A673 (cell line): ENCODE measurements around the gene ALDOB. TPM values are rescaled to one million over a fixed set of nuclear protein-coding genes. Genes with fewer than 3 reads are reported as not detected.
"Not testable (repeated sequence)": the region's sequence is repeated elsewhere in the genome, so short reads cannot be mapped to it uniquely, and the experiment has no call there.

ENCODE experiments used
- BruUV-seq: library from RNA; stranded (reverse); fragments of 400-500 nt; replicated peaks from 2 replicates; lab custom pipeline; 2021; lab: Mats Ljungman, UMichigan
- CTCF ChIA-PET: fragments of 300-600 bp; sonication (Branson Sonifier 250); formaldehyde crosslinking; loops from one replicate; lab custom pipeline; 2022; ENCODE audit warnings: antibody characterized with exemption; lab: Charles Lee
- POLR2A ChIA-PET: fragments of 300-600 bp; sonication (Branson Sonifier 250); formaldehyde crosslinking; loops from one replicate; lab custom pipeline; 2022; ENCODE audit warnings: antibody characterized with exemption; ENCODE audit not compliant: low non-redundant PET; lab: Charles Lee
- DNase-seq: peaks from one replicate; pipeline ENCODE4 v3.0.0-alpha.2; 2015; ENCODE audit warnings: low spot score
- H3K27ac ChIP-seq: fragments of 200-600 bp; sonication (generic); 2 replicates; pipeline ENCODE4 v1.5.1; 2016; ENCODE audit warnings: mixed run types, low read depth, mild to moderate bottlenecking, mixed read lengths, antibody characterized with exemption, low read length; ENCODE audit not compliant: poor library complexity, severe bottlenecking
- H3K27me3 ChIP-seq: fragments of 200-600 bp; sonication (generic); replicated peaks from 2 replicates; pipeline ENCODE4 v1.6.1; 2017; ENCODE audit warnings: mixed run types, low read depth, mild to moderate bottlenecking, mixed read lengths, antibody characterized with exemption, low read length; ENCODE audit not compliant: insufficient read depth, poor library complexity
- H3K36me3 ChIP-seq: fragments of 200-600 bp; sonication (generic); 2 replicates; pipeline ENCODE4 v1.6.1; 2016; ENCODE audit warnings: mixed run types, mild to moderate bottlenecking, mixed read lengths, antibody characterized with exemption, low read length; ENCODE audit not compliant: insufficient read depth, poor library complexity, severe bottlenecking
- H3K4me1 ChIP-seq: fragments of 200-600 bp; sonication (generic); 2 replicates; pipeline ENCODE4 v1.6.1; 2017; ENCODE audit warnings: mixed run types, mild to moderate bottlenecking, mixed read lengths, antibody characterized with exemption, low read length; ENCODE audit not compliant: insufficient read depth, poor library complexity, severe bottlenecking
- H3K4me3 ChIP-seq: fragments of 200-600 bp; sonication (generic); 2 replicates; pipeline ENCODE4 v1.5.1; 2016; ENCODE audit warnings: low read depth, mixed run types, mild to moderate bottlenecking, mixed read lengths, low read length; ENCODE audit not compliant: poor library complexity, severe bottlenecking
- H3K9me3 ChIP-seq: fragments of 200-600 bp; sonication (generic); 2 replicates; pipeline ENCODE4 v1.6.1; 2016; ENCODE audit warnings: mixed run types, low read depth, mild to moderate bottlenecking, mixed read lengths, antibody characterized with exemption, low read length; ENCODE audit not compliant: poor library complexity, severe bottlenecking
- CTCF ChIP-seq: fragments of 300-800, 200-600 bp; sonication (generic); conservative IDR thresholded peaks from 2 replicates; pipeline ENCODE4 v1.5.1; 2017; ENCODE audit warnings: low read depth, mild to moderate bottlenecking, antibody characterized with exemption, low read length, moderate library complexity, mixed read lengths
- EZH2 ChIP-seq: fragments of 200-600 bp; sonication (generic); IDR thresholded peaks from 2 replicates; pipeline ENCODE4 v1.6.1; 2017; ENCODE audit warnings: borderline replicate concordance, low read depth, mild to moderate bottlenecking, mixed read lengths, antibody characterized with exemption, low read length; ENCODE audit not compliant: poor library complexity, severe bottlenecking
- intact Hi-C: fragments of 100-400 bp; cut with micrococcal nuclease; formaldehyde crosslinking; loops from one replicate; pipeline ENCODE4 v1.10.0; 2022; ENCODE audit not compliant: unreplicated experiment
- total RNA-seq: library from RNA; stranded (reverse); gene quantifications from 2 replicates; pipeline ENCODE4 v1.2.3, GENCODE V29; 2021

Gene ALDOB
- total RNA-seq, 1 experiment from 2014 or later, result not detected

DNA sequence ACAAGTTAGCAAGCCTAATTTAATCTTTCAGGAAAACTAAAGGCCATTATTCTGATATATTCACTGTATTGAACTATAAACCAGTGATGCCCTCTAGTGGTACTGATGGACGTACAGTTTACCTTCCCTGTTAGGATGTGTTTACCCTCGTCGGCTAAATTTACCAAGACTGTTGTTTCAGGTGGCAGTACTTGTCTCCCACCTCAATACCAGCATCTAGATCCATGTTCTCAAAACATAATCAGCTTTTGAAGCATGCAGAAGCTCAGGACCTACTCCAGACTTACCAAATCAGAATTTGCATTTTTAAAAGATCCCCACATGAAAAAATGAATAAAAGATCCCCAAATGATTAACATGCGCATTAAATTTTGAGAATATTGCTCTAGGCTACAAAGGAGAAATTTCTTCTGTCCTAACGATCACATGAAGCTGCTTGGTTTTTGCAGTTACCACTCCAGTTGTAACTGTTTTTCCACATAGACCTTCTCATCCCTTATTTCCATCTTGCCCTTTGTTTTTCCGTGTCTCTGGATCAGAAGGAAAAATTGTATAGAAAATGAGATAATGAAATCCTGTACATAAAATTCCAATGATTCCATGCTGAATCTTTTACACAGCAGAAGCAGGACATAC lies 47.6 kb downstream of the ALDOB start:
- Histone ChIP-seq H3K27me3 (no peaks in the 10 kb centered on the region), H3K27ac (no peak overlapping the region), H3K36me3 (peaks cover 28% of the 10 kb centered on the region), H3K4me3 (no peak overlapping the region), H3K4me1 (peaks cover 4% of the 10 kb centered on the region), H3K9me3 (peaks cover under 1% of the 10 kb centered on the region)
- TF ChIP-seq EZH2 (no peak), CTCF (peak; percentile 79)
- CTCF ChIA-PET, result interaction anchor here (1.0 to 1.7 kb wide), 4 partner anchors 11 to 269 kb away, joined by 4 to 5 read pairs (median 4); partner anchors contain the start of genes MRPL50 and ZNF189
- no TSS peak for BruUV-seq
- POLR2A ChIA-PET, result no interaction called here
- DNase-seq, result peak; percentile 70
- intact Hi-C loops, result loop anchor here (1.0 to 10.0 kb wide), 3 partner anchors 72 to 786 kb away; no protein-coding TSS in a partner anchor

GRCh38 chr9:101384873-101385536 lies 50.6 kb downstream of the ALDOB start, which contains the start of gene BAAT:
Gene BAAT, minus strand, starts transcription at chr9:101385006. Its CDS starts 13,602 bp downstream, at chr9:101371404.
- DNase-seq, H3K27me3 ChIP-seq, H3K4me3 ChIP-seq, H3K27ac ChIP-seq, POLR2A ChIA-PET, CTCF ChIA-PET, H3K4me1 ChIP-seq, H3K9me3 ChIP-seq, BruUV-seq: not testable (repeated sequence)
- intact Hi-C loops, result loop anchor here (5.0 to 10.0 kb wide), 2 partner anchors 670 to 783 kb away; no protein-coding TSS in a partner anchor
- H3K36me3 ChIP-seq, result peaks cover 16% of the 10 kb centered on the region

- no peak overlapping the region for H3K27ac ChIP-seq
- H3K4me3 ChIP-seq, result no peak overlapping the region
- no peak for DNase-seq
- BruUV-seq, result no TSS peak
- ChIA-PET POLR2A (no interaction called here), CTCF (no interaction called here)
- no peaks in the 10 kb centered on the region for H3K27me3 ChIP-seq
- peaks cover 4% of the 10 kb centered on the region for H3K4me1 ChIP-seq
- no peaks in the 10 kb centered on the region for H3K36me3 ChIP-seq
- H3K9me3 ChIP-seq, result no peaks in the 10 kb centered on the region
- intact Hi-C loops, result loop anchor here (10.0 kb wide), 1 partner anchor 669 kb away; no protein-coding TSS in a partner anchor
- TF ChIP-seq CTCF (no peak), EZH2 (no peak)
These were observed 52.2 kb downstream of the ALDOB start for GRCh38 chr9:101383361-101383760.
